ENCODE data around the gene GPBP1. TPM values are rescaled to one million over a fixed set of nuclear protein-coding genes. Genes with fewer than 3 reads are reported as not detected.
A peak's percentile ranks its signal among the peaks of the same experiment; 100 is the strongest.

The GPBP1 gene
- total RNA-seq, 1 donor from 2014 or later = 154 TPM

DNA sequence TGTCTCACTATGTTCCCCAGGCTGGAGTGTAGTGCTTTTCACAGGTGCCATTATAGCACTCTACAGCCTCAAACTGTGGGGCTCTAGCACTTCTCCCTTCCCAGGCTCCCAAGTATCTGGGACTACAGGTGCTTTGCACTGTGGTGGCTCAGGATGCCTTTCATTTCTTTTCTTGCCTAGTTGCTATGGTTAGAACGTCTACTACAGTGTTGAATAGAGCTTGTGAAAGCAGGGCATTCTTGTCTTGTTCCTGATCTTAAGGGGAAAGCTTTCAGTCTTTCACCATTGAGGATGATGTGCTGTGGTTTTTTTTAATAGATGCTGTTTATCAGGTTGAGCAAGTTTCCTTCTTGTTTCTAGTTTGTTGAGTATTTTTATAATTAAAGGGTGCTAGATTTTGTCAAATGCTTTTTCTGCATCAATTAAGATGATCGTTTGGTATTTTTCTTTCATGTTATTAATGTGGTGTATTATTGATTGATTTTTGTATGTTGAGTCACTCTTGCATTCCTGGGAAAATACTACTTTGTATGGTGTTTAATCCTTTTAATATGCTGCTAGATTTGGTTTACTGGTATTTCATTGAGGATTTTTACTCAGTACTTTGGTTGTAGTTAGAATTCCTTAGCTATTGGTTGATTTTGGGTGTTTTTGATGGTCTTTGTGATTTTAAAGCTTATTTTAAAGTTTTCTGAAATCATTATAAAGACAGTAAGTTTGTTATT is 35.6 kb downstream of the GPBP1 start:
- no peak for DNase-seq (ENCODE audit: low spot score in 2 of 2)
- no peak for FAIRE-seq

DNA sequence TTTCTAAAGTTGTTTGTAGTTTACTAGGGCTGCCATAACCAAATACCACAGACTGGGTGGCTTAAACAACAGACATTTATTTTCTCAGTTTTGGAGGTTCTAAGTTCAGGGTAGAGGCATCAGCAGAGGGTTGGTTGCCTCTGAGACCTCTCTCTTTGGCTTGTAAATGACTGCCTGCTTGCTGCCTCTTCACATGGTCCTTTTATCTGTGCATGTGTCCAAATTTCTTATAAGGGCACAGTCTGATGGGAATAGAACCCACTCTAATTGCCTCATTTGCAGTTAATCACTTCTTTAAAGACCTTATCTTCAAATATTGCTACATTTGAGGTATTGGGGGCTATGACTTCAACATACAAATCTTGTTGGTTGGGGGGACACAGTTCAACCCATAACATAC is 36.8 kb downstream of the GPBP1 start:
- FAIRE-seq (no peak), DNase-seq (ENCODE audit: low spot score in 2 of 2) (no peak)

DNA sequence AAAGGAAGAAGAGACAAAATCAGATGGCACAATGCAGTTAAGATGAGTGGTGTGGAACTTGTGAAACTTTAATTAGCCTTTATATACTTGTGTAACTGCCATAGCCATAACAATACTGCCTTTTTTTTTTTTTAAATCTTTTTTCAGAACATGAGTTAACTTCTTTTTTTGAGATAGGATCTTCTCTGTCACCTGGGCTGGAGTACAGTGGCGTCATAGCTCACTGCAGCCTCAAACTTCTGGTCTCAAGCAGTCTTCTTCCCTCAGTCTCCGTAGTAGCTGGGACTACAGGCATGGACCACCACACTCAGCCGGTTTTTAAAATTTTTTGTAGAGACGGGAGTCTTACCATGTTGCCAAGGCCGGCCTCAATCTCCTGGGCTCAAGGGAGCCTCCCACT is 37.2 kb downstream of the GPBP1 start:
- DNase-seq (ENCODE audit: low spot score in 2 of 2) (no peak), FAIRE-seq (no peak)

DNA sequence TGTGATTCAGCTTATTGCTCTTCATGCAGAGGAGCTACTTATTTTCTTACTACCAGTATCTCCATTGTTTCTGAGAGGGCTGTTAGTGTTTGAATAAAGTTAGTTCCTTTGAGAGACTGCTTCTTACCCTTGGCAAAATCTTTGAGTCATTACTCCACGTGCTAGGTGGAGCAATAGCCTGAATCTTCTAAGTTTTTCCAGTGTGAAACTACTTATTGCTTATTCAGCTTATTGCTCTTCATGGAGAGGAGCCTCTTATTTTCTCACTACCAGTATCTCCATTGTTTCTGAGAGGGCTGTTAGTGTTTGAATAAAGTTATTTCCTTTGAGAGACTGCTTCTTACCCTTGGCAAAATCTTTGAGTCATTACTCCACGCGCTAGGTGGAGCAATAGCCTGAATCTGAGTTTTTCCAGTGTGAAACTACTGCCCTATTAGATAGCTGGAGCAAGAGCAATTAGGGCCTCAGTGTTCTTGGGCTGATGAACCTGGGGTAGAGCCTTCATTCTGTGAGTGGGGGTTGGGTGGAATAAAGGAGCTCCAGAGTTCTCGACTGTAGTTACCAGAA is 41.9 kb downstream of the GPBP1 start:
- FAIRE-seq = no peak
- DNase-seq (ENCODE audit: low spot score in 2 of 2) = no peak

DNA sequence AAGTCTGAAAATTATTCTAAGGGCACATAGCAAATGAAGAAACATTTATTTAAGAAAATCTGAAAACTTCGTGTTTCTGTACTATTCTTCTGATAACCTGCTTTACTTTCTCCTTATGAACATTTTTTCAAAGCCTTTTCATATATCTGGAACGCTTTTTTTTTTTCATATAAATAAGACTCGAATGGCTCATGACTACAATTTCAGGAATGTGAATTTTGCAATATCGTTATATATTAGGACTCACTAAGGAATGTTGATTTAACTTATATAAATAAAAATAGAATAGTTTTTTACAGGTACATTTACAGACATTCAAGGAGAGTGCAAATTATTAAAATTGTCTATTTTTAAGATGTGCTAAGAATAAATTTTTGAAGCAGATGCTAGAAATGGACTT is 42.9 kb downstream of the GPBP1 start:
- no peak for DNase-seq (ENCODE audit: low spot score in 2 of 2)
- no peak for FAIRE-seq

DNA sequence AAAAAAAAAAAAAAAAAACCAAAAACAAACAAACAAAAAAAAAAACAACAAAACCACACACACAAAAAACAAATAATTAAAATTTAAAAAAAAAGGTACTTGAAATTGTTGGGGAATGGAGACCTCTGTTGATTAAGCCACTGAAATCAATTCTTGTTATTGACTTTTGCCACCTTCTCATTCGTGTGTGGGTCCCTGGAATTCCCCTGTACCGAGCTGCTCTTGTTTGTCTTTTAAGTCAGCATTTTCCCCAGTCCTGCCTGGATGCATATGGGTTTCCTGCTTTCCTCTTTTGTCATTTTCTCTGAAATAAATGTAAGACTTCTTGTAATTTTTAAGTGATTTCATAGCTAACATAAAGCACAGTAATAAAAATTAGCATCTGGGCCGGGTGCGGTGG is 45.5 kb downstream of the GPBP1 start:
- FAIRE-seq (no peak), DNase-seq (ENCODE audit: low spot score in 2 of 2) (no peak)

DNA sequence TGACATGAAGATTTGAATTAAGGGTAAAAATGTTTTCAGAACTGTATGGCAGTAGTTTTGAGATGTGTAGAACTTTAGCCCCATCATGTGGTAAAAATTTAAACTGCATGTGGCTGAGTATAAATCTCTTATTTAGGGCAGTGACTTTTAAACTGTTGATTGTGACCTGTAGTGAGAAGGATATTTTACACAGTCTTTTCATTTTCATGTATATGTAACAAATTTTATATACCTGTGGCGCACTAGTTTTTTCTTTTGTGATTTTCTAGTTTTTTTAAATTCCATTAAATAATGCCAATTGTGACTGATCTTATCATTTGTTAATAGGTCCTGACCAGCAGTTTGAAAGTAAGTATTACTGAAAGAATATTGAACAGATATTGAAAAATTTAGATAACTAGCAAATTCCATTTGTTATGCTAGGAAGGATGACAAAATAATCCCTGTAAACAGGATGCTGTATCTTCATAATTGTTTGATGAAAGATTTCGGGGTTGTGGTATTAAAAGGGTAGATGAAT is 47.2 kb downstream of the GPBP1 start:
- DNase-seq (ENCODE audit: low spot score in 2 of 2) = peak; percentile 14 to 22
- peak; percentile 90 for FAIRE-seq

DNA sequence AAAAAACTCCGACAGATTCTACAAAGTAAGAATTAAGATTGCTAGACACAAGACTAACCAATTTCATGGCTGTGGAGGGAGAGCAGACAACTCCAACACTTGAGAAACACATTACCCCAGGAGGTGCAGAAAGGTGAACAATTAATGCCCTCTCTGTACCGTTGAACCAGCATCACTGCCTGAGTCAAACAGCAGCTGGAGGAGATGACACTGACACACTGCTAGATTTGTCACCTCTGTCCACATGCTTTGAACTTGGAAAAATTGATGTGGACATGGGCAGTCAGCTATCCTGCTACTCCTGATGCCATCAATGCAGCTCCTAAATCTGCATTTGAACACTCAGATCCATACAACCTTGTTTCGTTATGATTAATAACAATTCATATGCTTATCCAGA is 51.7 kb downstream of the GPBP1 start:
- FAIRE-seq (no peak), DNase-seq (ENCODE audit: low spot score in 2 of 2) (no peak)

DNA sequence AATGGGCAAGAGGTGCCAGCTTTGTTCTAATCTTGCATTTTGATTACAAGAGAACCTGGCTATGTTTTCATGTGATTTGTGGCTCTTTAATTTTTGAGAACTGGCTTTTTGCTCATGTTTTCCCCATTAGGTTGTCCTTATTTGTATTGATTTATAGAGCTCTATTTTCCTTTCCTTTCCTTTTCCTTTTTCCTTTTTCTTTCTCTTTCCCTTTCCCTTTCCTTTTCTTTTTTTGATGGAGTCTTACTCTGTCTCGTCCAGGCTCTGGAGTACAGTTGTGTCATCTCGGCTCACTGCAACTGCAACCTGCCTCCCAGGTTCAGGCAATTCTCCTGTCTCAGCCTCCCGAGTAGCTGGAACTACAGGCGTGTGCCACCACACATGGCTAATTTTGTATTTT is 55.5 kb downstream of the GPBP1 start:
- DNase-seq (ENCODE audit: low spot score in 2 of 2) (no peak), FAIRE-seq (no peak)

DNA sequence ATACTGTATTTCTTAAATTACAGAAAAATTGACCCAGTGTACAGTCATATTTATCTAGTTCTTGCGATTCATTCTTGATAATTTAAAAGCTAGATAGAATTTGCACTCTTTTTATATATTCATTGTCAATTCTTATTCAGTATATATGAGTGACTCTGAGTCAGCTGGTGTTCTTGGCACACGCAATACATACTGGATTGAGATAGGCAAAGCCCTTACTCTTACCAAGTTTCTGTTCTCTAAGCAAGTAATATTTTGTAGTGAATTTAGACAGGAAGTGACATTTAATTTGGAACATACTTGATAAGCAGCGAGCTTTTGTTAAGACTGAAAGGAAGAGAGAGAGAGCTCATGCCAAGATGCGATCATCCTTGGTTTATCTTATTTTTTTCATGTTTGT is 57.7 kb downstream of the GPBP1 start:
- no peak for DNase-seq (ENCODE audit: low spot score in 2 of 2)
- no peak for FAIRE-seq

DNA sequence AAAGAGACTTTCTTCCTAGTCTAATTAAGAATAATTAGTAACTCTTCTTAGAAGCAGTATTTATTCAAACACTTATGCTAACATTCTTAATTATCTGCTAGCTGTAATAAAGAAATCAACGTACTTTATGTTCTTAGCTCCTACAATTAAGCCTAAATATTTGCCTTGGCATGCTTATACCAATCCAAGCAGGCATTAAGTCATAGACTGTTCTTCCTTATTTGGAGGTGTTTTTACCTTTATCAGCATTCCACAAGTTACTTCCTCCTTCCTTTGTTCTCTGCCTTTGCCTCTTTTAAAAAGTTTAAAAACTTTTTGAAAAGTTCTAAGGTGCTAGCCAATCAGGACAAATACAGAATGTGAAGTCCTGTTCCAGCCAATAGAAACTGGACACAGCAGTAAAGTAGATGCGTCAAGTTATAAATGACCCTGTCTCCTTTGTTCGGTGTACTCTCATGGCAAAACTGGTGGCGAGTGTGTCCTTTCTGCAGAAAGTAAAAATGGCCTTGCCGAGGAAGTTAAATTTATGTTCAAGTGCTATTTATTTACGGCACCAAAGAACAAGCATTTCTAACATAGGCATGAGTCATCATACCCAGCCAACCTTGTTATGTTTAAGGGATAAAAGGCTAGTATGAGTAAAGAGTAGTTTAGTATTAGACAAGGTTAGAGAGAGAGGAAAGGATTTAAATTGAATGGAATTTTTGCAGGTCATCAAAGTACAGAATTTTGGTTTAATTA is 58.6 kb downstream of the GPBP1 start:
- DNase-seq (ENCODE audit: low spot score in 2 of 2) = no peak
- FAIRE-seq = no peak

DNA sequence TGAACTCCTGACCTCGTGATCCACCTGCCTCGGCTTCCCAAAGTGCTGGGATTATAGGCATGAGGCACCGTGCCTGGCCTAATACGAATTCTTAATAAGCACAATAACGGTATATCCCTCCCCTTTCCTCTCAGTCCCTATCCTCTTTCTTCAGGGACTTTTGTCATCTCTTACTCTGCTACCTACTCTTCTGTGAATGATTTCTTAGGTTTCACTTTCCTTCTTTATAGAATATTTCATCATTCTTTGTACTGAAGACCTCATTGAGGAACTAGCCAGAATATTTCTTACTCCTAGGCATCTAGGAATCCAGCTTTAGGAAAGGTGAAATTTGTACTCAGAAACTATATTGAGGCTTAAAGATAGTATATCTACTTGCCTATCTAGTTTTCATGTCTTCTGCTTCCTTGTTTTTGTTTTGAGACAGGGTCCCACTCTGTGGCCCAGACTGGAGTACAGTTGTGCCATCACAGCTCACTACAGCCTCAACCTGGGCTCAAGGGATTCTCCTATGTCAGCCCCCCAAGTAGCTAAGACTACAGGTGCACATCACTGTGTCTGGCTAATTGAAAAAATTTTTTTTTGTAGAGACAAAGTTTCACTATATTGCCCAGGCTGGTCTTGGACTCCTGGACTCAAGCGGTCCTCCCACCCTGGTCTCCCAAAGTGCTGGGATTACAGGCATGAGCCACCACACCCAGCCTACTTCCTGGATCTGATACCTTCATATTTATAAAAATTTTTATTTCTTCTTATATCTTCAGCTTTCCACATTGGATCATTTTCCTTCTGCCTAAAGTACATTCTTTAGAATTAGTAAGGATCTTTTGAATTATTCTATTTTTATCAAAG is 69.7 kb downstream of the GPBP1 start:
- FAIRE-seq (no peak), DNase-seq (ENCODE audit: low spot score in 2 of 2) (no peak)

DNA sequence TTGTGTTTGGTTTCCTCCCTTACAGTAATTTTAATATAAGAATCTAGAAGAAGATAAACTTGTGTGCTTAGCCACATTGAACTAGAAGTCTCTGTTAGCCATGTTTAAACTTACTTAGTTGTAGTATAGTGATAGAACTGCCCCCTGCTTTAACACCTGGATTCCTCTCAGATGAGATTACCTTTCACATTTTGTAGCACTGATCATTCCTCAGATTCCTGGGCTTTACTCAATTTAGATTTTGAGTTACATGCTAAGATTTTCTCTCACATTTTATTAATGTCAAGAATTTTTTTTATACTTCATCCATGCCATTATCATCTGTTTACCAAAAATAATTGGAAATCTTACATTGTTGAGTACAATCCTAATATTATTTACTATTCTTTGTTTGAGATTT is 70.5 kb downstream of the GPBP1 start:
- DNase-seq (ENCODE audit: low spot score in 2 of 2) = no peak
- FAIRE-seq = no peak

DNA sequence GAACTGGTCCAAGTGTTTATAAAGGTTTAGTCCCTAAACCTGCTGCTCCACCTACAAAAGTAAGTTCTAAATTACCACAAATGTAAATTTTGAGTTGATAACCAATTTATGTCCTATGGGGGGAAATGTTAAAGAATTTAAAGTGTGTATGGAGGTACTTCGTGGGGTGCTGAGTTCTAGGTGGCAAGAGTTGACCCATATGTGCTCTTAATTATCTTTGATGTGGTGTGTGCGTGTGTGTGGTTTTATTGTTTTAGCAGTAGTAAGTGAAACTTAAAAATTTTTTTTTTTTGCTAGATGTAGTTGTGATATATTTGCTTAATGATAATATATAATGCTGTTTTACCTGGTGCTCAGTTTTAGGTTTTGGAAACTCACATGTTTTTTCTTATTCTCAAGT is 72.6 kb downstream of the GPBP1 start:
- DNase-seq (ENCODE audit: low spot score in 2 of 2) = no peak

DNA sequence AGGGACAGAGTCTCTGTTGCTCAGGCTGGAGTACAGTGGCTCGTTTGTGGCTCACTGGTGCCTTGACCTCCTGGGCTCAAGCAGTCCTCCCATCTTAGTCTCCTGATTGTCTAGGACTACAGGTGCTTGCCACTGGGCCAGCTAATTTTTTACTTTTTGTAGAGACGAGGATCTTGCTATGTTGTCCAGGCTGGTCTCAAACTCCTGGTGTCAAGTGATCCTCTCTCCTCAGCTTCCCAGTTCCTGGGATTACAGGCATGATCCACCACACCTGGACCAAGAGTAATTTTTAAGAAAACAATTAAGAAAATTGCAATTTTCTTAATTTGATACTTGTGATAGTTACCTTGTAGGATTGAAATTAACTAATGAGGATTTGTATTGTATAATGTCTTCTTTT is 73.9 kb downstream of the GPBP1 start:
- no peak for FAIRE-seq
- DNase-seq (ENCODE audit: low spot score in 2 of 2) = no peak

More for the DNA sequence above, 72.6 kb downstream of the GPBP1 start:
- no peak for FAIRE-seq

DNA sequence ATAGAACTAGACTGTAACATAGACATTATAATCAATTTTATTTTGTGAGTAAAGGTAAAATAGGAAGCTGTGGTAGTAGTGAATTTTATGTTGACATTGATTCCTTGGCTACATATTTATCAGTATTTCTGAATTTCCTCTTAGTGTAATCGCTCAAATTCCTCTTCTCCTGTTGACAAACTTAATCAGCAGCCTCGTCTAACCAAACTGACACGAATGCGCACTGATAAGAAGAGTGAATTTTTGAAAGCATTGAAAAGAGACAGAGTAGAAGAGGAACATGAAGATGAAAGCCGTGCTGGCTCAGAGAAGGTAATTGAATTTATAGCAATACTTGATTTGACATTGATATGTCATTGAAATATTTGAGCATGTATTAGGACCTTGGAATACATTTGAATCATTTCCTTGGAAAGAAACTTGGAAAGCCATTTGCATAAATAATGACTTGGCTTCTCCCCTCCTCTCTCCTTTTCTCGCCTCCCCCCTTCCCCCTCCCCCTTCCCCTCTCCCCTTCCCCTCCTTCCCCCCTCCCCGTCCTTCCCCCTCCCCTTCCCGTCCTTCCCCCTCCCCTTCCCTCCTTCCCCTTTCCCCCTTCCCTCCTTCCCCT is 75.5 kb downstream of the GPBP1 start:
- no peak for DNase-seq (ENCODE audit: low spot score in 2 of 2)
- FAIRE-seq = no peak

DNA sequence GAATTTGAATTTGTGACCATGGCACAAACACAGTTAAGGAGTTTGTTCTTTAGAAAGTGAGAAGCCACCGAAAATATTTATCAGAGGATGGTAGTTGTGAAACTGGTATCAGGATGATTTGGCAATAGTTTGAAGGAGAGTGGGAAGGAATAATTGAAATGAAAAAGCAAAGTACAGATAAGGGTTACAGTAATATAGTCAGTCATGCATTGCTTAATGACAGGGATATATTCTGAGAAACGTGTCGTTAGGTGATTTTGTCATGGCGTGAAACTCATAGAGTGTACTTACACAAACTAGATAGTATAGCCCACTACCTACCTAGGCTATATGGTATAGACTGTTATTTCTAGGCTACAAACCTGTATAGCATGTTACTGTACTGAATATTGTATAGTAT is 84.2 kb downstream of the GPBP1 start:
- FAIRE-seq = no peak

DNA sequence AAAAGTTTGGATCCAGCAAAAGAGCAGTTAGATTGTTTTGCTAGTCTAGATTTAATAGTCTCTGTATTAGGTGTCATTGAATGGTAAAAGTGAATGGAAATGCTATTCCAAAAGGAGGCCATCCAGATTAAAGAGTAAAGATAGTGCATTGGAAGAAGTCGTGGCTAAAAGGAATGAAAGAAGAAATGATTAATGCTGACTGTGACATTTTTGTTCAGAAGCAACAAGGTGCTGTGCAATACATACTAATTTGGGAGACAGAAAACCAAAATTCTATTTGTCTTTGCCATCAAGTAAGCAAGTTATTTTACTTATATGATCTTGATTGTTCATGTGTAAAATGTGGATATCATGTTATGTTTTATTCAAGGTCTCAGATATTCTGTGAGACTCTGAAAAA is 85.1 kb downstream of the GPBP1 start:
- FAIRE-seq = no peak

More for the DNA sequence above, 84.2 kb downstream of the GPBP1 start:
- DNase-seq (ENCODE audit: low spot score in 2 of 2) = no peak

DNA sequence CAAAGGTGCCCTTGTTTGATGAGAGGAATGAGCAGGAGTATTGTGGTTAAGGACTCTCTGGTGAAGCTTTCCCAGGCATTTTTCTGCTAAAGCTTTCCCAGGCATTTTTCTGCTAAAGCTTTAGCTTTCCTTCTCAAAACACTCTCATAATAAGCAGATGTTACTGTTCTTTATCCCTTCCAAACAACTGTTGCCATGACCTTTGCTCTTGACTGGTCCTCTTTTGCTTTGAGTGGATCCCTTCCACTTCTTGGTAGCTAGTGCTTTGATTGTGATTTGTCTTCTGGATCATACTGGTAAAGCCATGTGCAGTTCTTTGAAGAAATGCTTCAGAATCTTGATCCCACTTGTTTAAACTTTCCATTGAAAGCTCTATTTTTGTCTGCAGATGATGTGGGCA is 85.8 kb downstream of the GPBP1 start:
- no peak for FAIRE-seq
- DNase-seq (ENCODE audit: low spot score in 2 of 2) = no peak

More for the DNA sequence above, 85.1 kb downstream of the GPBP1 start:
- no peak for DNase-seq (ENCODE audit: low spot score in 2 of 2)

DNA sequence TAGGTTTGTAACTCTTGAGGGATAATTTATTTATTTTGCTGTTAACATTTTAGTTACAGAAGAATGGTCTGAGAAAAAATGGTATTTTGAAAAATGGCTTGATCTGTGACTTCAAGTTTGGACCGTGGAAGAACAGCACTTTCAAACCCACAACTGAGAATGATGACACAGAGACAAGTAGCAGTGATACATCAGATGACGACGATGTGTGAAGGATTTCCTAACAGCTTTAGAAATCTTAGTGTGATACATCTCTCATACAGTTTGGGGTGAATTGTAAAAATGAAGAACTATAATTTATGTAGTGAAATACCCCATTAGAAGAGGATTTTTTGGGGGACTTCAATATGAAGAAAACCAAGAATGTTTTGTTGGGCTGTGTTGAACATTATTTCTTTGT is 88.7 kb downstream of the GPBP1 start:
- FAIRE-seq (no peak), DNase-seq (ENCODE audit: low spot score in 2 of 2) (no peak)
